HG03095 (cell line): ENCODE results near the gene ECHS1.
"Not testable (repeated sequence)": the region's sequence is repeated elsewhere in the genome, so short reads cannot be mapped to it uniquely, and the experiment has no call there.

Experiments used
- ATAC-seq: cut with Tn5 transposase; IDR thresholded peaks from one replicate; pipeline ENCODE4 v1.9.1; 2021; ENCODE audit warnings: moderate library complexity; ENCODE audit not compliant: unreplicated experiment

The ECHS1 gene

GRCh38 chr10:133400624-133401424, 27.7 kb upstream of the ECHS1 start:
- ATAC-seq, result peak; percentile 80

- no peak for ATAC-seq
Observed at GRCh38 chr10:133399123-133399601, 26.0 kb upstream of the ECHS1 start.

DNA sequence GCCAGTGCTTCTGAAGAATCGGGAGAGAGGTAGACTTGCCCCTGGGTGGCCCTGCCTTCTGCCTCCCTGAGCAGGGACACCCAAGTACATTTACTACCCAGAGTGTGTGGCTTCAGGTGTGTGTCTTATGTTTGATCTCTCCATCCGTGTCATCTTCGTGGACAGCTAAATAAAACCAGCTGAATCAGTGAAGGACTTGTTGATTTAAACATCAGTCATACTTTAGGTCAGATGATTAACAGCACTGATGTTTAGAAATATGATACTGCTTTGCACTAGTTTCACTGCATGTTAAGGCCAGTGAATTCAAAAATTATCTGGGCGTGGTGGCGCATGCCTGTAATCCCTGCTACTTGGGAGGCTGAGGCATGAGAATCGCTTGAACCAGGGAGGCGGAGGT, 24.8 kb upstream of the ECHS1 start:
- ATAC-seq, result no peak

DNA sequence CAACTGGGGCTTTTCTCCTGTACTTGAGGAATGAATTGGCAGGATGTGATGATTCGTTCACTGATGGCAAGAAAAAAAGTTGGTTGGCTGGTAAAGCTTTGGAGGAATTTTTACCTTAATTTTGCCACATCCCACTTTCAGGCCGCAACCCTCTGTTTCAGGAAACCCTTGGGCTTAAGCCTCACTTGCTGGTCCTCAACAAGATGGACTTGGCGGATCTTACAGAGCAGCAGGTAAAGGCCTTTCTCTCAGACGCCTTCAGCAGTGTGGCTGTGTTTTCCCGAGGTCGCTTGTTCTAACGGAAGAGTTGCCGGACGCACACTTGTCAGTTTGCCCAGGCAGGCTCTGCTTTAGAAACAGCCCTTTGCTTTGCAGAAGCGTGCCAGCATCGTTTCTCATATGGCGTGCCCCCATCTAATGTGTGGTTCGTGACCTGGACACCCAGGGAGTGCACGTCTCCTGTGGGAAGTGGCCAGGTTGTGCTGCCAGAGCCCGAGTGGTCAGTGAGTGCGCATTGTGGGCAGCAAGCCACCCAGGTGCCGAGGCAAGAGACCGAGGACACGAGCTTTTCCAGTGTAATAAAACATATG, 23.0 kb upstream of the ECHS1 start:
- ATAC-seq, result no peak

GRCh38 chr10:133394801-133395221, 21.7 kb upstream of the ECHS1 start:
- no peak for ATAC-seq

GRCh38 chr10:133394064-133394663, 21.0 kb upstream of the ECHS1 start, which contains the start of gene MTG1:
TSS of gene MTG1 (plus strand) at chr10:133394157. CDS start at chr10:133394221, 64 bp downstream.
- ATAC-seq, result peak; percentile 55

DNA sequence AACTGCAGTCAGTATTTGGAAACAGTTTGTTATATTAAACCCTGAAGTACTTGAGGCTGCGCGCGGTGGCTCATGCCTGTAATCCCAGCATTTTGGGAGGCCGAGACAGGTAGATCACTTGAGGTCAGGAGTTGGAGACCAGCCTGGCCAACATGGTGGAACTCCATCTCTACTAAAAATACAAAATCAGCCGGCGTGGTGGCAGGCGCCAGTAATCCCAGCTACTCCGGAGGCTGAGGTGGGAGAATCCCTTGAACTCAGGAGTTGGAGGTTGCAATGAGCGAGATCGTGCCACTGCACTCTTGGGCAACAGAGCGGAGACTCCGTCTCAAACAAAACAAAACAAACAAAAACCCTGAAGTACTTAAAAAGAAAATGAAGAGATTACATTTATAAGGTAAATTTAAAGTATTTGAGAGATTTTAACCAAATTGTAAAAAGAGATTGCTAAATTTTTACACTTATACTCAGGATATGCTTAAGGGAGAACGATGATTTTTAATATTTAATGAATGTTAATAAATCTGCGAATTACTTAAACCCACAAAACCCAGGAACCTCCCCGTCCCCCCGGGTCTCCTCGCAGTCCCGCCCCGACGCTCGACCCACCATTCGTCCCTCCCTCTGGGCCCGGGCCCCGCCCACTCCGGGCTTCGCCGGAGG, 20.4 kb upstream of the ECHS1 start:
- ATAC-seq, result no peak

DNA sequence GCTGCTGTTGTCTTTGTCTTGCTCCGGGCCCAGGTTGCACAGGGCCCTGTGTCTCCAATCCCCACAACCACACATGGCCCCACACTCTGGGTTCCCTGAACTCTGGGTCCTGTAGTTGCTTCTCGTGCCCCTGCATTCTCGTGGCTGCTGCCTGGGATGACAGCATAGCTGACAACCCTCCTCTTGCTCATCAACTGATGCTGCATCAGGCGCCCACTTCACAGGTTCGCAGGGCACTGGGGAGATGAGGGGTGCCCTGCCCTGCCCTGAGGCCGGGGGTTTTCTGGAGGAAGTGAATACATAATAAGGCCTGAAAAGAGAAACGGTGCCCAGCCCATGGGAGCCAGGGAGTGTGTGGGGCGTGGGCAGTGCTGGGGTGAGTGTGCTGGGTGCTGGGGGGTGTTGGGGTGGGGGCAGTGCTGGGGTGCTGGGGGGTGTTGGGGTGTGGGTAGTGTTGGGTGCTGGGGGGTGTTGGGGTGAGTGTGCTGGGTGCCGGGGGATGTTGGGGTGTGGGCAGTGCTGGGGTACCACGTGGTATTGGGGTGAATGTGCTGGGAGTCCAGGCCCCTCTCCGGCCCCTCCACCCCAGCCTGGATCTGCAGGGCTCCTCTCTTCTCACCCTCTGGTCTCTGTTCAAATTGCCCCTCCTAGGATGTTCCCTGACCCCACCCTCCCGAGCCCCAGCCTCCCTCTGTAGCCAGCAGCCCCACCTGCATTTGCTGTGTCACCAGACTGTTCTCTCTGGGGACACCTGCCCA, 18.8 kb upstream of the ECHS1 start:
- no peak for ATAC-seq

DNA sequence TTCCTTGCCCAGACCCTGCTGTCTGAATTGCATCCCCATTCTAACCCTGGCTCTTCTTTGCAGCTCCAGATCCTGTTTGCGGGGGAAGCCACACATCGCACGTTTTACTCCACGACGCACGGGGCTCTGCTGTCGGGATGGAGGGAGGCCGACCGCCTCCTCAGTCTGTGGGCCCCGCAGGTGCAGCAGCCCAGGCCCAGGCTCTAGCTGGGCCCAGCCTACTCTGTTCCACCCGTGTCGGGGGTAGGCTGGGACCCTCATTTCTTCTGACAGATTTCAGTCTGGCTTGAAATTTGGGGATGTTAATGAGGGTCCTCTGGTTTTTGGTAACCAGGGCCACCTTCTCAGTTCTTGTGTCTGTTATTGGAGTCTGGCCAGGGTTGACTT, 18.1 kb upstream of the ECHS1 start:
- ATAC-seq, result no peak

GRCh38 chr10:133390597-133391248, 17.6 kb upstream of the ECHS1 start:
- ATAC-seq, result no peak

DNA sequence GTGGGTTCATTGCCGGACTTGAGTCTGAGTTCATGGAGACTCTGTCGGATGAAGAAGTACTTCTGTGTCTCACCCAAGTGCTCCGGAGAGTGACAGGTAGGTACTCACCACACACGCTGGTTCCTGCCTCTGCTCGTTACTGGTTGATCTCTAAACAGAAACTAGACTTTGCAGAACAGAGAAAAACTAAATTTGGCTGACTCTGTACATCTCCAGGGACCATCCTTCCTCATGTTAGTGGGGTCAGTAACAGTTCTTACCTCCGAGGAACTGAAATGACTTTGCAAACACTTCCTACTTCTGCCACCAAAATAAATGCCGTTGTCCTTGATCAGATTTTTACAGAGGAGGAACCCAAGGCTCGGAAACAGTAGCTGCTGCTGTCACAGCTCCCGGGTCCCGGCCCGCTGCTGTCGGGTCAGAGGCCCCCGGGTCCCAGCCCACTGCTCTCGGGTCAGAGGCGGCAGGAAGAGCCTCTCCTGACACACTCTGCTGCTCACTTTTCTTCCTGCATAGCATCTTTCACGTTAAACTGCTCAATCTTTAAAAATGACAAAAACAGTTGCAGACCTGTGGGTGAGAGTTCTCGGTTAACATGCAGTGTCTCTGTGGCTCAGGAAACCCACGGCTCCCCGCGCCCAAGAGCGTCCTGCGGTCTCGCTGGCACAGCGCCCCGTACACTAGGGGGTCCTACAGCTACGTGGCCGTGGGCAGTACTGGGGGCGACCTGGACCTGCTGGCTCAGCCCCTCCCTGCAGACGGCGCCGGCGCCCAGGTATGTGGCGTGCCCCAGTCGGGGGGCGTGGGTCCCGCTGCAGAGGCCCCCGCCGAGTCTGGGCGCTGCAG, 16.0 kb upstream of the ECHS1 start:
- peak; percentile 82 for ATAC-seq

GRCh38 chr10:133388236-133388972, 15.2 kb upstream of the ECHS1 start:
- ATAC-seq, result no peak

- ATAC-seq, result not testable (repeated sequence)
Observed at GRCh38 chr10:133386951-133387350, 13.8 kb upstream of the ECHS1 start.

DNA sequence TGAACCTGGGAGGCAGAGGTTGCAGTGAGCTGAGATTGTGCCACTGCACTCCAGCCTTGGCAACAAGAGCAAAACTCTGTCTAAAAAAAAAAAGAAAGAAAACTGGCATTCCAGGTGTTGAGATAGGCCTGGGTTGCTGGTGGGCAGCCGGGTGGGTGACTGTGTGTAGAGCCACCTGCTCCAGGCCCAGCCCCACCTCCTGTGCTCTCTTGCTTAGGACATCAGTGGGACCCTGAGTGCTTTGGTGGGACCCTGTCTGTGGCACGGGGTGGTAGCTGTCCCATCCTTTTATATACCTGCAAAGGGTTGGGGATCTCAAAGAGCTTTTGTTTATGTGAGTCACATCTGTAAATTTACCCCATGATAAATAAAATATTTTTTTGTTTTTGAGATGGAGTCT, 12.1 kb upstream of the ECHS1 start:
- no peak for ATAC-seq

DNA sequence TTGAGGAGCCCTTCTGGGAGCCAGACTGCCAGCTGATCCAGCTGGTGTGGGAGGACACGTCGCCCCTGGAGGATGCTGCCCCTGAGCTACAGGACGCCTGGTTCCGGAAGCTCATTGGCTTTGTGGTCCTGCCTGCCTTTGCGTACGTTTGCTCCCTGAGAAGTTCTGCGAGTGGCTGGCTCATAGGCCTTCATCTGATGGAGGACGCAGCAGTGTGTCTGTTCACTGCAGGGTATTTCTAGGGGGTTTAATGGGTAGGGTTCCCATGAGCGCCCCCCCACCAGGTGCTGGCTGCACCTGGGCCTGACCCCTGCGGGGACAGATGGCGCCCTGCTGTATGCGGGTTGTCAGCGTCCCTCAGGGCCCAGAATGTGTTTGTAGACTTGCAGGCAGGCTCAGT, 10.9 kb upstream of the ECHS1 start:
- ATAC-seq, result no peak

GRCh38 chr10:133383551-133383950, 10.4 kb upstream of the ECHS1 start:
- ATAC-seq, result no peak

DNA sequence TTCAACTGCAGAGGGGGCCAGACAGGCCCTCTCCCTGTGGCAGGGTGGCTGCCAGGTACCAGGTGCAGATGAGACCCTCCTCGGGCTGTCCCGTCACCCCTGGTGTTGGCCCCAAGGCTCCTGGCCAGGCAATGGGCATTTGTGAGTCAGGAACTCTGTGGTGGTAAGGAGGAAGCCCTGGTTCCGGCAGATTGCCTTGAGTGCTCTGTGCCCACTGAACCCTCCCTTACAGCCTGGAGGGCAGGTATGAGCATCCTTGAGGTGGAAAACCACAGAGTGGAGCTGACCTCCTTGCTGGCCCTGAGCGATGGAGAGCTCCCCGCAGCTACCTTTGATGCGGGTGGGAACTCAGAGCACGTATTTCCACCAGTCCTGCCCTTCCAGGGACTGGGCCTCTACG, 7.9 kb upstream of the ECHS1 start:
- no peak for ATAC-seq

DNA sequence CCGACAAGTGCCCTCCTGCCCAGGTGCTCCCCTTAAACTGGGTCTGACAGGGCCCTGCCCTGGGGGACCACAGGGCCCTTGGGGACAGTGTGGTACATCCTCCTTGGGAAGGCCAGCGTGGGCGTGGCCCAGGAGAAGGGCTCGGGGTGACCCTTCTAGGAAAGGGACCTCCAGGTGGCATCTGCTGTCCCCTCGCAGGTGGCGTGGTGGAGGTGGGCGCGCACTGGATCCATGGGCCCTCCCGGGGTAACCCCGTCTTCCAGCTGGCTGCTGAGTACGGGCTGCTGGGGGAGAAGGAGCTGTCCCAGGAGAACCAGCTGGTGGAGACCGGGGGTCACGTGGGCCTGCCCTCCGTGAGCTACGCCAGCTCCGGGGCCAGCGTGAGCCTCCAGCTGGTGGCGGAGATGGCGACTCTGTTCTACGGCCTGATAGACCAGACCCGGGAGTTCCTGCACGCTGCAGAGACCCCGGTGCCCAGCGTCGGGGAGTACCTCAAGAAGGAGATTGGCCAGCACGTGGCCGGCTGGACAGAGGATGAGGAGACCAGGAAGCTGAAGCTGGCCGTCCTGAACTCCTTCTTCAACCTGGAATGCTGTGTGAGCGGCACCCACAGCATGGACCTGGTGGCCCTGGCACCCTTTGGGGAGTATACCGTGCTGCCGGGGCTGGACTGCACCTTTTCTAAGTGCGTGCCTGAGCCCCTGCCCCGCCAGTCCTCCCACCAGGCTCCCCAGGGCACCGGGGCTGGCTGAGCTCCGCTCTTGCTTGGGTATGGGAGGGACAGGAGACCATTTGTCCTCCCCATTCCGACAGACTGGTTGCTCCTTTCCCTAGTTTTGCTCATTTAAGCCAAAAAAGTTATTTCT, 6.9 kb upstream of the ECHS1 start:
- no peak for ATAC-seq
